ENCODE data around the gene ATN1. TPM values are rescaled to one million over a fixed set of nuclear protein-coding genes. Genes with fewer than 3 reads are reported as not detected.

ATN1 gene
- total and polyA plus RNA-seq, 2 of the 4 experiments (the other 2 are of a cell fraction) = 3.4 to 58.7 TPM

- Histone ChIP-seq H2BK15ac (ENCODE audit: low read depth, low read length) (peak overlapping the region; percentile 64; the same call in 1 of the 3 replicates), H3K56ac (ENCODE audit: extremely low read depth, insufficient read depth, low read length) (no peak overlapping the region; the same call in 1 of the 2 replicates), H4K20me1 (ENCODE audit: insufficient read depth, low read length) (no peaks in the 10 kb centered on the region), H2BK20ac (ENCODE audit: low read depth, low read length) (peak overlapping the region; percentile 78), H3K9ac (ENCODE audit: low read depth, low read length) (no peak overlapping the region), H3K23ac (ENCODE audit: low read depth, low read length) (no peak overlapping the region), H3K18ac (ENCODE audit: low read depth, low read length) (peak overlapping the region; percentile 39; the same call in 1 of the 2 replicates), H3K36me3 (ENCODE audit: control insufficient read depth, insufficient read depth, low read length) (peaks cover 24% of the 10 kb centered on the region), H3K4me3 (ENCODE audit: insufficient read depth, low read depth, low read length) (no peak overlapping the region), H4K8ac (ENCODE audit: low read depth in 2 of 2, low read length in 2 of 2) (peak overlapping the region; percentile 96; a peak in 2 of 4 replicates), H3K79me1 (ENCODE audit: low read depth in 1 of 2, low read length in 2 of 2) (peaks cover 0 to 9% of the 10 kb centered on the region in 2 experiments; a peak in 2 of 4 replicates), H3K4me1 (ENCODE audit: control insufficient read depth, insufficient read depth, low read length) (peaks cover 5% of the 10 kb centered on the region; the same call in 1 of the 2 replicates), H2AK5ac (ENCODE audit: low read depth, low read length) (peak overlapping the region; percentile 39; the same call in 1 of the 2 replicates), H3K14ac (replicated peaks; ENCODE audit: low read depth, low read length) (peak overlapping the region; percentile 72; the same call in 1 of the 2 replicates), H3K27ac (ENCODE audit: insufficient read depth, low read length) (peak overlapping the region; percentile 53), H3K27me3 (ENCODE audit: control insufficient read depth, insufficient read depth, low read length) (no peaks in the 10 kb centered on the region), H4K91ac (ENCODE audit: insufficient read depth, low read depth, low read length) (peak overlapping the region; percentile 92), H3K9me1 (ENCODE audit: insufficient read depth, low read length) (no peaks in the 10 kb centered on the region), H2AFZ (replicated peaks; ENCODE audit: low read length, poor library complexity) (peak overlapping the region; percentile 88), H2BK120ac (ENCODE audit: low read depth, low read length) (peak overlapping the region; percentile 64), H3K4me2 (ENCODE audit: low read depth, low read length) (no peak overlapping the region), H3K4ac (ENCODE audit: low read depth, low read length) (peak overlapping the region; percentile 78), H2BK5ac (ENCODE audit: low read depth, low read length, poor library complexity, severe bottlenecking) (peak overlapping the region; percentile 5), H4K5ac (ENCODE audit: low read depth, low read length) (peak overlapping the region; percentile 81; the same call in 1 of the 2 replicates), H3K9me3 (ENCODE audit: control insufficient read depth, insufficient read depth, low read length) (no peaks in the 10 kb centered on the region), H2AK9ac (replicated peaks; ENCODE audit: low read depth, low read length, poor library complexity) (peak overlapping the region; percentile 83)
- in situ Hi-C loops (cut with MboI; ENCODE audit: low sequenced_read_pairs) (loop anchor here (5.0 kb wide), 1 partner anchor 95 kb away; the partner anchor contains the start of gene TPI1), intact Hi-C loops (cut with micrococcal nuclease) (no loop called here), dilution Hi-C loops (cut with HindIII; ENCODE audit: low sequenced_read_pairs, unreplicated experiment) (no loop called here)
- 60% methylated on average over 1 of the region's 25 CpGs; no CpG with 5 or more reads in 1 of the 2 experiments for WGBS, 2 experiments (ENCODE audit: extremely low coverage in 2 of 2, insufficient read length in 1 of 2)
- BruUV-seq (replicated peaks) = no TSS peak
- ATAC-seq (ENCODE audit: low read depth) (no peak), DNase-seq (no peak)
- ChIA-PET CTCF (interaction anchor here (0.6 to 1.7 kb wide), 3 partner anchors 19 to 150 kb away, joined by 3 read pairs; partner anchors contain the start of genes C12orf57 and RNU7-1), POLR2A (ENCODE audit: unreplicated experiment) (interaction anchor here (0.6 kb wide), 1 partner anchor 37 kb away, joined by 3 read pairs; no protein-coding TSS in a partner anchor)
- no peak for TF ChIP-seq RFX5 (IDR thresholded peaks at IDR 0.05; ENCODE audit: low read depth, low read length)
- TF ChIP-seq, protein P1, sequence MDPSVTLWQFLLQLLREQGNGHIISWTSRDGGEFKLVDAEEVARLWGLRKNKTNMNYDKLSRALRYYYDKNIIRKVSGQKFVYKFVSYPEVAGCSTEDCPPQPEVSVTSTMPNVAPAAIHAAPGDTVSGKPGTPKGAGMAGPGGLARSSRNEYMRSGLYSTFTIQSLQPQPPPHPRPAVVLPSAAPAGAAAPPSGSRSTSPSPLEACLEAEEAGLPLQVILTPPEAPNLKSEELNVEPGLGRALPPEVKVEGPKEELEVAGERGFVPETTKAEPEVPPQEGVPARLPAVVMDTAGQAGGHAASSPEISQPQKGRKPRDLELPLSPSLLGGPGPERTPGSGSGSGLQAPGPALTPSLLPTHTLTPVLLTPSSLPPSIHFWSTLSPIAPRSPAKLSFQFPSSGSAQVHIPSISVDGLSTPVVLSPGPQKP (IDR thresholded peaks at IDR 0.05; ENCODE audit: borderline replicate concordance, low read depth, low read length) = no peak
- no peak for TF ChIP-seq CHD1 (IDR thresholded peaks at IDR 0.05; ENCODE audit: low read depth, low read length)
- TF ChIP-seq CEBPB (IDR thresholded peaks at IDR 0.05; ENCODE audit: low read depth, low read length) = peak; percentile 65
These were observed 34.7 kb downstream of the ATN1 start for GRCh38 chr12:6962285-6963015.

Measured in IMR-90 (cell line).